Natural killer cell (primary cell): Measurements from ENCODE around the gene DYNC1H1. TPM values are rescaled to one million over a fixed set of nuclear protein-coding genes. Genes with fewer than 3 reads are reported as not detected.
"Not testable (repeated sequence)": the region's sequence is repeated elsewhere in the genome, so short reads cannot be mapped to it uniquely, and the experiment has no call there.

Experiments used
- ATAC-seq, 3 donors: fragments of 150-1000 bp in 2 of 3; fragments of 200-7000 bp in 1 of 3; cut with Tn5 transposase; 1 replicate in 1 of 3; 2 replicates in 2 of 3; pipeline ENCODE4 v1.10.0; 2021; ENCODE audit warnings: mild to moderate bottlenecking in 2 of 3, moderate library complexity in 2 of 3
- DNase-seq, 2 donors: peaks; one replicate each; pipeline versions ENCODE4 v3.0.0 to v3.0.0-alpha.2; 2013 to 2021; ENCODE audit warnings: mixed read lengths in 1 of 2
- H3K27ac ChIP-seq: one replicate; pipeline ENCODE4 v1.5.1; 2013; ENCODE audit warnings: mild to moderate bottlenecking, low read length
- H3K27me3 ChIP-seq: one replicate; pipeline ENCODE4 v1.6.1; 2013; ENCODE audit warnings: low read length; ENCODE audit not compliant: control insufficient read depth, insufficient read depth
- H3K36me3 ChIP-seq: one replicate; pipeline ENCODE4 v1.6.1; 2013; ENCODE audit warnings: low read length; ENCODE audit not compliant: control insufficient read depth, insufficient read depth
- H3K4me1 ChIP-seq: one replicate; pipeline ENCODE4 v1.6.1; 2013; ENCODE audit warnings: low read length; ENCODE audit not compliant: control insufficient read depth, insufficient read depth
- H3K4me3 ChIP-seq: one replicate; pipeline ENCODE4 v1.5.1; 2013; ENCODE audit warnings: low read length
- H3K9me3 ChIP-seq: one replicate; pipeline ENCODE4 v1.6.1; 2013; ENCODE audit warnings: low read length; ENCODE audit not compliant: control insufficient read depth, insufficient read depth
- H3K27ac Mint-ChIP-seq, 2 donors: one replicate each; pipeline ENCODE4 v1.8.0; 2022; ENCODE audit warnings: mild to moderate bottlenecking in 2 of 2, mixed read lengths in 2 of 2, moderate library complexity in 1 of 2
- H3K27me3 Mint-ChIP-seq, 2 donors: one replicate each; pipeline ENCODE4 v1.8.0; 2022; ENCODE audit warnings: low read depth in 2 of 2, mixed read lengths in 2 of 2
- H3K36me3 Mint-ChIP-seq: one replicate; pipeline ENCODE4 v1.8.0; 2022; ENCODE audit warnings: mixed read lengths
- H3K4me1 Mint-ChIP-seq, 2 donors: one replicate each; pipeline ENCODE4 v1.8.0; 2022; ENCODE audit warnings: mixed read lengths in 2 of 2
- H3K4me3 Mint-ChIP-seq: one replicate; pipeline ENCODE4 v1.8.0; 2022; ENCODE audit warnings: mild to moderate bottlenecking, moderate library complexity, mixed read lengths
- H3K9me3 Mint-ChIP-seq, 2 donors: one replicate each; pipeline ENCODE4 v1.8.0; 2022; ENCODE audit warnings: mixed read lengths in 2 of 2
- WGBS: methylation state at CpG from one replicate; pipeline ENCODE4 v1.1.7; 2013; ENCODE audit warnings: missing lambda C conversion rate; ENCODE audit not compliant: insufficient coverage; 5-methylcytosine and 5-hydroxymethylcytosine counted together
- intact Hi-C: fragments of 100-400 bp; cut with micrococcal nuclease; formaldehyde crosslinking; loops from one replicate; pipeline ENCODE4 v1.14.2; 2022
- total RNA-seq, 4 donors: library from RNA; stranded (reverse); fragments of 120-200 nt in 1 of 4; gene quantifications; one replicate each; pipeline versions ENCODE4 v1.2.3 to v1.2.4, GENCODE V29; 2013 to 2022
- TF ChIP-seq, protein P1 (sequence below): fragments of 200-600 bp; IDR thresholded peaks from one replicate; pipeline ENCODE4 v1.8.0; 2022; ENCODE audit warnings: antibody characterized with exemption

The DYNC1H1 gene
- total RNA-seq, 3 donors from 2014 or later (not counting 1 experiment from before 2014, with no cell fraction given): 313 to 381 (median 349) TPM

DNA sequence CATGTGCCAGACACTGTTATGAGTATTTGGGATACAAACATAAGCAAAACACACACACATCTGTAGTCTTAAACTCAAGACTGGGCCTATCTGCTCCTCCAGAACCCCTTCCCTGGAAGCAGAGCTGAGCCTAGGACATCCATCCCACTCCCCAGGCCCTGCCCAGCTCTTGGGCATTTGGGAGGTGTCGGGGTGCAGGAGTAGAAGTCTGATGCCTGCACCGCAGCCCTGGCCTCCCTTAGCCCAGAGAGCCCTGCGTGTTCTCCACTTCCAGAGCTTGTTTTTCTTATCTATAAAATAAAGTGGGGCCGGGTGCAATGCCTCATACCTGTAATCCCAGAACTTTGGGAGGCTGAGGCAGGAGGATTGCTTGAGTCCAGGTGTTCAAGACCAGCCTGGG is 110.8 kb downstream of the DYNC1H1 start:
- H3K9me3 Mint-ChIP-seq: no peaks in the 10 kb centered on the region
- Histone ChIP-seq H3K27me3 (no peaks in the 10 kb centered on the region), H3K27ac (no peak overlapping the region), H3K9me3 (no peaks in the 10 kb centered on the region), H3K4me3 (no peak overlapping the region), H3K4me1 (peaks cover 20% of the 10 kb centered on the region), H3K36me3 (peaks cover 18% of the 10 kb centered on the region)
- 96% methylated on average over 3 of the region's 4 CpGs for WGBS
- TF ChIP-seq, protein P1, sequence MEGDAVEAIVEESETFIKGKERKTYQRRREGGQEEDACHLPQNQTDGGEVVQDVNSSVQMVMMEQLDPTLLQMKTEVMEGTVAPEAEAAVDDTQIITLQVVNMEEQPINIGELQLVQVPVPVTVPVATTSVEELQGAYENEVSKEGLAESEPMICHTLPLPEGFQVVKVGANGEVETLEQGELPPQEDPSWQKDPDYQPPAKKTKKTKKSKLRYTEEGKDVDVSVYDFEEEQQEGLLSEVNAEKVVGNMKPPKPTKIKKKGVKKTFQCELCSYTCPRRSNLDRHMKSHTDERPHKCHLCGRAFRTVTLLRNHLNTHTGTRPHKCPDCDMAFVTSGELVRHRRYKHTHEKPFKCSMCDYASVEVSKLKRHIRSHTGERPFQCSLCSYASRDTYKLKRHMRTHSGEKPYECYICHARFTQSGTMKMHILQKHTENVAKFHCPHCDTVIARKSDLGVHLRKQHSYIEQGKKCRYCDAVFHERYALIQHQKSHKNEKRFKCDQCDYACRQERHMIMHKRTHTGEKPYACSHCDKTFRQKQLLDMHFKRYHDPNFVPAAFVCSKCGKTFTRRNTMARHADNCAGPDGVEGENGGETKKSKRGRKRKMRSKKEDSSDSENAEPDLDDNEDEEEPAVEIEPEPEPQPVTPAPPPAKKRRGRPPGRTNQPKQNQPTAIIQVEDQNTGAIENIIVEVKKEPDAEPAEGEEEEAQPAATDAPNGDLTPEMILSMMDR: no peak
- no peak for DNase-seq
- no peak for ATAC-seq
- H3K4me1 Mint-ChIP-seq: peaks cover 11% of the 10 kb centered on the region in 2 donors
- no peaks in the 10 kb centered on the region for H3K27me3 Mint-ChIP-seq
- H3K27ac Mint-ChIP-seq: no peak overlapping the region
- H3K36me3 Mint-ChIP-seq: no peaks in the 10 kb centered on the region
- intact Hi-C loops: no loop called here
- no peak overlapping the region for H3K4me3 Mint-ChIP-seq

DNA sequence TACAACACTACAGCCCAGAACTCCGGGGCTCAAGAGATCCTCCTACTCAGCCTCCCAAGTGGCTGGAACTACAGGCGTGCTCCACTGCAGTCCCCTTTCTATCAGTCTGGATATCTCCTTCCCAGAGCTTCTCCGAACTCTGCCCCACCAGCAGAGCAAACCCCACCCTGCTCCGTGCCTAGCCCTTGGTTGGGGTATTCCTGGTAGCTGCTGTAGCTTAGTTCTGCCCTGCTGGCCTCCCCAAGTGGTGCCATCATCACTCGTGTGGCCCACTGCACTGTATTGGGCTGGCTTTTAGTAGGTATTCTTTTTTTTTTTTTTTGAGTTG is 113.0 kb downstream of the DYNC1H1 start:
- DNase-seq (no peak), ATAC-seq (peak in 1 of 3 donors; percentile 9)
- H3K27me3 ChIP-seq: no peaks in the 10 kb centered on the region
- peaks cover 13 to 16% of the 10 kb centered on the region in 2 donors for H3K4me1 Mint-ChIP-seq
- no peak overlapping the region for H3K27ac ChIP-seq
- no peaks in the 10 kb centered on the region for H3K9me3 ChIP-seq
- peaks cover 40% of the 10 kb centered on the region for H3K36me3 ChIP-seq
- TF ChIP-seq, protein P1: no peak
- peaks cover 9% of the 10 kb centered on the region for H3K36me3 Mint-ChIP-seq
- no peaks in the 10 kb centered on the region for H3K9me3 Mint-ChIP-seq
- H3K27me3 Mint-ChIP-seq: no peaks in the 10 kb centered on the region
- 85% methylated on average over 5 of the region's 5 CpGs for WGBS
- peaks cover under 1% of the 10 kb centered on the region for H3K4me1 ChIP-seq
- no peak overlapping the region for H3K4me3 Mint-ChIP-seq
- intact Hi-C loops: no loop called here
- H3K27ac Mint-ChIP-seq: peak overlapping the region in 1 of 2 donors; percentile 31
- no peak overlapping the region for H3K4me3 ChIP-seq

DNA sequence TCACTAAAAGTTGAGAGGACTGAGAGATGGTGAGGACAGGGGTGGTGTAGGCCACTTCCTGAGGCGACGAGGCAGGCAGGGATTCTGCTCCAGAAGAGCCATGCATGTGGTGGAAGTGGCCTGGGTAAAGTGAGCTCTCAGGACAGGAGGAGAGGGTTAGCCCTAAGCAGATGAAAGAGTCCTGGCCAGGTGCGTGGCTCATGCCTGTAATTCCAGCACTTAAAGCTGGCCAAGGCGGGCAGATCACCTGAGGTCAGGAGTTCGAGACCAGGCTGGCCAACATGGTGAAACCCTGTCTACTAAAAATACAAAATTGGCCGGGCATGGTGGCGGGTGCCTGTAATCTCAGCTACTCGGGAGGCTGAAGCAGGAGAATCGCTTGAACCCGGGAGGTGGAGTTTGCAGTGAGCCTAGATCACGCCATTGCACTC is 114.0 kb downstream of the DYNC1H1 start:
- H3K36me3 Mint-ChIP-seq: peaks cover 18% of the 10 kb centered on the region
- H3K9me3 ChIP-seq, H3K27me3 ChIP-seq, H3K9me3 Mint-ChIP-seq, H3K27ac ChIP-seq, intact Hi-C loops, H3K4me3 ChIP-seq, DNase-seq, H3K27me3 Mint-ChIP-seq, H3K4me3 Mint-ChIP-seq, H3K4me1 ChIP-seq: not testable (repeated sequence)
- peak in 1 of 3 donors; percentile 22 for ATAC-seq
- H3K36me3 ChIP-seq: peaks cover 50% of the 10 kb centered on the region
- H3K27ac Mint-ChIP-seq: peak overlapping the region; percentile 15 to 95
- peaks cover 21 to 24% of the 10 kb centered on the region in 2 donors for H3K4me1 Mint-ChIP-seq
- WGBS: 93% methylated on average over 11 of the region's 11 CpGs

DNA sequence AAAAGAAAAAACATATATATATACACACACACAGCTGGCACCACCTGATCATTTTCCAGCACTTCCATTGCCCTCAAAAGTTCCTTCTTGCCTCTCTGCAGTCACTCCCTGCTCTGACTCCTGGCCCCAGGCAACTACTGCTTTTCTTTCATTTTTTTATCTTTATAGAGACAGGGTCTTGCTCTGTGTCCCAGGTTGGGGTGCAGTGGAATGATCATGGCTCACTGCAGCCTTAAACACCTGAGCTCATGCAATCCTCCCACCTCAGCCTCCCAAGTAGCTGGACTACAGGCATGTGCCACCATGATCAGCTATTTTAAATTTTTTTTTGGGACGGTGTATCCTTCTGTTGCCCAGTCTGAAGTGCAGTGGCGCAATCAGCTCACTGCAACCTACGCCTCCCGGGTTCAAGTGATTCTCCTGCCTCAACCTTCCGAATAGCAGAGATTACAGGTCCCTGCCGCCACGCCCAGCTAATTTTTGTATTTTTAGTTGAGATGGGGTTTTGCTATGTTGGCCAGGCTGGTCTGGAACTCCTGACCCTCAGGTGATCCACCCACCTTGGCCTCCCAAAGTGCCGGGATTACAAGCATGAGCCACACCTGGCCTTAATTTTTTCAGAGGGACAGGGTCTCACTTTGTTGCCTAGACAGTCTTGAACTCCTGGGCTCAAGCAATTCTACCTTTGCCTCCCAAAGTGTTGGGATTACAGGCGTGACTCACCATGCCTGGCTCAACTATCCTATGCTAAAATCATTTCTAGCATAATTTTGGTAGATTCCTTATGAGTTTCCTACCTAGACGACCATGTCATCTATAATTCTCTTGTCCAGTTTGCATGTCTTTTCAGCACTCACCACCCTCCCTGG is 114.7 kb downstream of the DYNC1H1 start:
- no peaks in the 10 kb centered on the region for H3K9me3 Mint-ChIP-seq
- TF ChIP-seq, protein P1: no peak
- no peak overlapping the region for H3K4me3 ChIP-seq
- H3K27me3 ChIP-seq: no peaks in the 10 kb centered on the region
- H3K4me3 Mint-ChIP-seq: peak overlapping the region; percentile 6
- no peaks in the 10 kb centered on the region for H3K9me3 ChIP-seq
- peak overlapping the region; percentile 15 to 95 for H3K27ac Mint-ChIP-seq
- peaks cover 57% of the 10 kb centered on the region for H3K36me3 ChIP-seq
- intact Hi-C loops: no loop called here
- peaks cover 19% of the 10 kb centered on the region for H3K36me3 Mint-ChIP-seq
- ATAC-seq: peak in 1 of 3 donors; percentile 8
- H3K27ac ChIP-seq: no peak overlapping the region
- no peak for DNase-seq
- H3K4me1 ChIP-seq: peaks cover 3% of the 10 kb centered on the region
- no peaks in the 10 kb centered on the region for H3K27me3 Mint-ChIP-seq
- WGBS: 94% methylated on average over 10 of the region's 10 CpGs
- peaks cover 21 to 31% of the 10 kb centered on the region in 2 donors for H3K4me1 Mint-ChIP-seq
